Lower lobe of right lung (tissue), 2 donors: Measurements from ENCODE around the gene UBXN7. TPM values are rescaled to one million over a fixed set of nuclear protein-coding genes. Genes with fewer than 3 reads are reported as not detected.

Experiments used
- ATAC-seq, 2 donors: fragments of 200-7000 bp; cut with Tn5 transposase; one replicate each; pipeline ENCODE4 v1.9.1; 2020 to 2022; ENCODE audit warnings: mild to moderate bottlenecking in 2 of 2, moderate library complexity in 2 of 2
- DNase-seq: peaks from one replicate; pipeline ENCODE4 v3.0.0-alpha.2; 2020
- H3K27ac ChIP-seq: fragments of 200-600 bp; one replicate; pipeline ENCODE4 v1.8.0; 2022
- H3K27me3 ChIP-seq: fragments of 200-600 bp; one replicate; pipeline ENCODE4 v1.8.0; 2022; ENCODE audit warnings: low read depth
- H3K36me3 ChIP-seq: fragments of 200-600 bp; one replicate; pipeline ENCODE4 v1.8.0; 2022; ENCODE audit warnings: mild to moderate bottlenecking
- H3K4me1 ChIP-seq: fragments of 200-600 bp; one replicate; pipeline ENCODE4 v1.8.0; 2022
- H3K4me3 ChIP-seq: fragments of 200-600 bp; one replicate; pipeline ENCODE4 v1.8.0; 2022; ENCODE audit warnings: mild to moderate bottlenecking
- H3K9me3 ChIP-seq: fragments of 200-600 bp; one replicate; pipeline ENCODE4 v1.8.0; 2022
- intact Hi-C: fragments of 100-400 bp; cut with DNase I; formaldehyde crosslinking; loops from one replicate; pipeline ENCODE4 v1.11.0; 2022
- total RNA-seq: library from RNA; stranded (reverse); fragmentation: NEBNext Ultra II Directional; extraction: Animal tissue kit (Norgen Biotek cat#: 25700); gene quantifications from one replicate; pipeline ENCODE4 v1.2.1, GENCODE V29; 2021
- TF ChIP-seq, protein P1 (sequence below): fragments of 200-600 bp; IDR thresholded peaks from one replicate; pipeline ENCODE4 v1.8.0; 2022; ENCODE audit warnings: antibody characterized with exemption, mild to moderate bottlenecking
- donor health status: DM: no; HTN: yes; CAD: no; lungs with severe emphysema.

UBXN7 gene
- total RNA-seq, 1 donor from 2014 or later: 56.2 TPM

DNA sequence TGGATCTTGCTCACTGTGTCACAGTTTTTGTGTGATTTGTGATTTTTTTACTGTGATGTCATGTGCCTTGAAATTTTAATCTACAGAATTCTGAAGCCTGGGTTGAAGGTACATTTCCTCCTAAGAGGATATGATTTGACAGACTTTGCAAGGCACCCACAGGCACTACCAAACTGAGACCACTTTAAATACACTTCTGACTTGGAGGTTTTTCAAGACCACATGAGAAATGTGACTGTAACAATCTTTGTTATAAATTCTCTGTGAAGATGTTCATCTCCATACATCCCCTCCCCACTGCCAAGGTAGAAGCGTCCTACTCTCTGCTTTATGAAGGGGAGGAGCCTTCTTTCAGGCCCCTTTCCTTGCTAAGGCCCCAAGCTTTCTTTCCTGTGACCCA, 22.8 kb downstream of the UBXN7 start:
- H3K4me1 ChIP-seq: peaks cover 13% of the 10 kb centered on the region
- no peaks in the 10 kb centered on the region for H3K9me3 ChIP-seq
- H3K36me3 ChIP-seq: peaks cover 18% of the 10 kb centered on the region
- ATAC-seq (no peak), DNase-seq (no peak)
- H3K4me3 ChIP-seq: no peak overlapping the region
- TF ChIP-seq, protein P1, sequence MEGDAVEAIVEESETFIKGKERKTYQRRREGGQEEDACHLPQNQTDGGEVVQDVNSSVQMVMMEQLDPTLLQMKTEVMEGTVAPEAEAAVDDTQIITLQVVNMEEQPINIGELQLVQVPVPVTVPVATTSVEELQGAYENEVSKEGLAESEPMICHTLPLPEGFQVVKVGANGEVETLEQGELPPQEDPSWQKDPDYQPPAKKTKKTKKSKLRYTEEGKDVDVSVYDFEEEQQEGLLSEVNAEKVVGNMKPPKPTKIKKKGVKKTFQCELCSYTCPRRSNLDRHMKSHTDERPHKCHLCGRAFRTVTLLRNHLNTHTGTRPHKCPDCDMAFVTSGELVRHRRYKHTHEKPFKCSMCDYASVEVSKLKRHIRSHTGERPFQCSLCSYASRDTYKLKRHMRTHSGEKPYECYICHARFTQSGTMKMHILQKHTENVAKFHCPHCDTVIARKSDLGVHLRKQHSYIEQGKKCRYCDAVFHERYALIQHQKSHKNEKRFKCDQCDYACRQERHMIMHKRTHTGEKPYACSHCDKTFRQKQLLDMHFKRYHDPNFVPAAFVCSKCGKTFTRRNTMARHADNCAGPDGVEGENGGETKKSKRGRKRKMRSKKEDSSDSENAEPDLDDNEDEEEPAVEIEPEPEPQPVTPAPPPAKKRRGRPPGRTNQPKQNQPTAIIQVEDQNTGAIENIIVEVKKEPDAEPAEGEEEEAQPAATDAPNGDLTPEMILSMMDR: no peak
- no peak overlapping the region for H3K27ac ChIP-seq
- no peaks in the 10 kb centered on the region for H3K27me3 ChIP-seq
- intact Hi-C loops: no loop called here

DNA sequence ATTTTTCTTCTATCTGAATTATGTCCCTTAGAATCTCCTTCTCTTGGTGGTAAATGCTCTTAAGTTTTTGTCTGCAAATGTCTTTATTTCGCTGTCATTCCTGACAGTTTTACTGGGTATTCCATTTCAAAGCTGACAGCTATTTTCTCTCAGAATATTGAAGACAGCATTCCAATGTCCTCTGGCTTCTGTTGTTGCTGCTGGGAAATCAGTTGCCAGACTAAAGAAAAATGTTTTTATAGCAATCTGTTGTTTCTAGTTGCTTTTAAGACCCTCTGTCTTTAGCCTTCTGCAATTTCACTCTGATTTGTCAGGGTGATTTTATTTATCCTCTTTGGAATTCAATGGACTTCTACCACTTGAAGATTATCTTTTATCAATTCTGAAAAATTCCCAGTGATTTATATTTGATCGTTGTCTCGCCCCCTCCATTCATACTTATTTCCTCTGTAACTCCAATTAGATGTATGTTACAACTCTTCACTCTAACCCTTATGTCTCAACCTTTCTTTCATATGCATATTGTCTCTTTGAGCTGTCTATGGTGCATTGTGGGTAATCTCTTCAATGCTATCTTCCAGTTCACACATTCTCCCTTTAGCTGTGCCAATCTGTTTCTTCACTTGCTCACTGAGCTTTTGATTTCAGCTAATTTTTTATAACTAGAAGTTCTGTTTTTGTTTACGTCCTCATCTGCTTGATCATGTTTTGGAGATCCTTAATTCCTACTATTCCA, 23.5 kb downstream of the UBXN7 start:
- ATAC-seq (no peak), DNase-seq (no peak)
- Histone ChIP-seq H3K9me3 (no peaks in the 10 kb centered on the region), H3K4me1 (peaks cover 13% of the 10 kb centered on the region), H3K27ac (no peak overlapping the region), H3K4me3 (no peak overlapping the region), H3K36me3 (peaks cover 22% of the 10 kb centered on the region), H3K27me3 (no peaks in the 10 kb centered on the region)
- TF ChIP-seq, protein P1: no peak
- intact Hi-C loops: no loop called here

DNA sequence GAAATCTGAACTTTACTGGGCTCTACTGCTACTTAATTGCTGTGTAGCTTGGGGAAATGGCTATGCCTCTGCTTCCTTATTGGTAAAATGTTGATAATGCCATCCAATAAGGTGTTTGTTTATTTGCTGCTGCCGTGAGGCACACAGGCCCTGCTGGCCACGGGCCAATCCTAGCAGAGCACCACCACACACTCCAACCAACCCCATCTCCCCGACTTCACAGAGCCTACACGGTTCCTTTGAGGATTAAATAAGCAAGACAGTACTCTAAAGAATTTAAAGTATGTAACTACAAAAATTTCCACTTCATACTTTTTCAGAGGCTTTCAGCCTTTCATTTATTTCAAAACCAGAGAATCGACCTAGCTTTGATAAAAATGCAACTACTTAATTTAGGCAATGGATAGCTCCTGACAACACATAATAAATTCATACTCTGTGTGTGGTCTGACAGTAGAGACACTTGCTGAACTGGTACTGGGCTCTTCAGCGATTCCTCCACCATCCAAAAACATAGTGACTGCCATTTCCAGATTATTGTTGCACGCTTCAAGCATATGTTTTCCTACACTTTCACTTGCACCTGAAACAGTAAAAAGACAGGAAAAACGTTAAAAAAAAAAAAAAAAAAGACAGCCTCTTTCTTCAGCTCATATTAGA, 25.3 kb downstream of the UBXN7 start:
- no peak for DNase-seq
- ATAC-seq: no peak
- Histone ChIP-seq H3K4me3 (no peak overlapping the region), H3K9me3 (no peaks in the 10 kb centered on the region), H3K4me1 (peaks cover 13% of the 10 kb centered on the region), H3K36me3 (peaks cover 29% of the 10 kb centered on the region), H3K27ac (no peak overlapping the region), H3K27me3 (no peaks in the 10 kb centered on the region)
- TF ChIP-seq, protein P1: no peak
- intact Hi-C loops: no loop called here

DNA sequence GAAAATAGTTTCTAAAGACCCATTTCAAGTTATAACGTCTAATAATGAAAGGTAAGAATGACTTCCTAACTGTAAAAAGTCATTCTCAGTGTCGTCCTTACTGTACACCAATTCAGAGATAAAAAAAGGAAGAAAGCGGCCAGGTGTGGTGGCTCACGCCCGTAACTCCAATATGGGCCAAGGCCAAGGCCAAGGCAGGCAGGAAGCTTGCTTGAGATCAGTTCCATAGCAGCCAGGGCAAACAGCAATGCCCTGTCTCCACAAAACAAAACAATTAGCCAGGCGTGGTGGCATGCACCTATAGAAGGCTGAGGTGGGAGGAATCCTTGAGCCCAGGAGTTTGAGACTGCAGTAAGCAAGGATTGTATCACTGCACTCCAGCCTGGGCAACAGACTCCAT, 31.9 kb downstream of the UBXN7 start:
- Histone ChIP-seq H3K27ac (no peak overlapping the region), H3K9me3 (no peaks in the 10 kb centered on the region), H3K27me3 (no peaks in the 10 kb centered on the region), H3K4me1 (no peaks in the 10 kb centered on the region), H3K36me3 (peaks cover 64% of the 10 kb centered on the region), H3K4me3 (no peak overlapping the region)
- no peak for DNase-seq
- intact Hi-C loops: no loop called here
- no peak for ATAC-seq
- TF ChIP-seq, protein P1: no peak

DNA sequence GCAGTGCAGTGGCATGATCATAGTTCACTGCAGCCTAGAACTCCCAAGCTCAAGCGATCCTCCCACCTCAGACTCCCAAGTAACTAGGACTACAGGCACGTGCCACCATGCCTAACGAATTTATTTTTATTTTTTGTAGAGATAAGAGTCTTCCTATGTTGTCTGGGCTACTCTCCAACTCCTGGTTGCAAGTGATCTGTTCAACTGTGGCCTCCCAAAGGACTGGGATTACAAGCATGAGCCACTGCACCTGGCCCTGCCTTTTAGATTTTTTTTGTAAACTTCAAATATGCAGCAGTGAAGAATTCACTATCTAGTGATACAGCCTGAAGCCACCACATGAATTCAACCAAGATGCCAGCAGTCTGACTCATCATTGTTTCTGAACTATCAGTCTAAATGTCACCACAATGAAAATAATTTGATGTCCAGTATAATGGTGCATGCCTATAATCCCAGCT, 32.7 kb downstream of the UBXN7 start:
- DNase-seq (no peak), ATAC-seq (no peak)
- Histone ChIP-seq H3K27me3 (no peaks in the 10 kb centered on the region), H3K4me3 (no peak overlapping the region), H3K27ac (no peak overlapping the region), H3K4me1 (no peaks in the 10 kb centered on the region), H3K9me3 (no peaks in the 10 kb centered on the region), H3K36me3 (peaks cover 57% of the 10 kb centered on the region)
- intact Hi-C loops: no loop called here
- TF ChIP-seq, protein P1: no peak
